Activated CD4-positive, alpha-beta T cell treated with anti-CD3 and anti-CD28 coated beads for 36 hours (primary cell): ENCODE results near the gene NCLN. TPM values are rescaled to one million over a fixed set of nuclear protein-coding genes. Genes with fewer than 3 reads are reported as not detected.

Experiments
- ATAC-seq: fragments of 200-7000 bp; cut with Tn5 transposase; one replicate; pipeline ENCODE4 v1.10.0; 2021; ENCODE audit warnings: mild to moderate bottlenecking, moderate library complexity
- CTCF ChIA-PET: fragments of 350-600 bp; sonication (Branson Sonifier 250); formaldehyde crosslinking; loops from one replicate; lab custom pipeline; 2021; ENCODE audit warnings: antibody characterized with exemption; lab: Charles Lee
- POLR2A ChIA-PET: fragments of 350-600 bp; sonication (Branson Sonifier 250); formaldehyde crosslinking; loops from one replicate; lab custom pipeline; 2021; ENCODE audit warnings: antibody characterized with exemption, inconsistent platforms; lab: Charles Lee
- DNase-seq: peaks from one replicate; pipeline ENCODE4 v3.0.0-alpha.2; 2020
- H3K27ac Mint-ChIP-seq: one replicate; pipeline ENCODE4 v1.8.0; 2021; ENCODE audit warnings: mixed read lengths
- H3K27me3 Mint-ChIP-seq: one replicate; pipeline ENCODE4 v1.8.0; 2021; ENCODE audit warnings: mixed read lengths
- H3K36me3 Mint-ChIP-seq: one replicate; pipeline ENCODE4 v1.8.0; 2021; ENCODE audit warnings: low read depth, mixed read lengths
- H3K4me1 Mint-ChIP-seq: one replicate; pipeline ENCODE4 v1.8.0; 2021; ENCODE audit warnings: mixed read lengths
- H3K4me3 Mint-ChIP-seq: one replicate; pipeline ENCODE4 v1.8.0; 2021; ENCODE audit warnings: mild to moderate bottlenecking, moderate library complexity, mixed read lengths
- H3K9me3 Mint-ChIP-seq: one replicate; pipeline ENCODE4 v1.8.0; 2021; ENCODE audit warnings: low read depth, mixed read lengths
- intact Hi-C, 2 experiments: fragments of 100-400 bp; cut with DNase I in 1 of 2; cut with micrococcal nuclease in 1 of 2; formaldehyde crosslinking; loops; one replicate each; pipeline versions ENCODE4 v1.14.2 to v1.15.1; 2022 to 2024; cut with DNase I, micrococcal nuclease
- total RNA-seq, 2 experiments: library from RNA; stranded (reverse); gene quantifications; one replicate each; pipeline ENCODE4 v1.2.3, GENCODE V29; 2021

The NCLN gene, protein sequence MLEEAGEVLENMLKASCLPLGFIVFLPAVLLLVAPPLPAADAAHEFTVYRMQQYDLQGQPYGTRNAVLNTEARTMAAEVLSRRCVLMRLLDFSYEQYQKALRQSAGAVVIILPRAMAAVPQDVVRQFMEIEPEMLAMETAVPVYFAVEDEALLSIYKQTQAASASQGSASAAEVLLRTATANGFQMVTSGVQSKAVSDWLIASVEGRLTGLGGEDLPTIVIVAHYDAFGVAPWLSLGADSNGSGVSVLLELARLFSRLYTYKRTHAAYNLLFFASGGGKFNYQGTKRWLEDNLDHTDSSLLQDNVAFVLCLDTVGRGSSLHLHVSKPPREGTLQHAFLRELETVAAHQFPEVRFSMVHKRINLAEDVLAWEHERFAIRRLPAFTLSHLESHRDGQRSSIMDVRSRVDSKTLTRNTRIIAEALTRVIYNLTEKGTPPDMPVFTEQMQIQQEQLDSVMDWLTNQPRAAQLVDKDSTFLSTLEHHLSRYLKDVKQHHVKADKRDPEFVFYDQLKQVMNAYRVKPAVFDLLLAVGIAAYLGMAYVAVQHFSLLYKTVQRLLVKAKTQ
- 10 to 100 TPM; 55.6 to 58.2 TPM for total RNA-seq

DNA sequence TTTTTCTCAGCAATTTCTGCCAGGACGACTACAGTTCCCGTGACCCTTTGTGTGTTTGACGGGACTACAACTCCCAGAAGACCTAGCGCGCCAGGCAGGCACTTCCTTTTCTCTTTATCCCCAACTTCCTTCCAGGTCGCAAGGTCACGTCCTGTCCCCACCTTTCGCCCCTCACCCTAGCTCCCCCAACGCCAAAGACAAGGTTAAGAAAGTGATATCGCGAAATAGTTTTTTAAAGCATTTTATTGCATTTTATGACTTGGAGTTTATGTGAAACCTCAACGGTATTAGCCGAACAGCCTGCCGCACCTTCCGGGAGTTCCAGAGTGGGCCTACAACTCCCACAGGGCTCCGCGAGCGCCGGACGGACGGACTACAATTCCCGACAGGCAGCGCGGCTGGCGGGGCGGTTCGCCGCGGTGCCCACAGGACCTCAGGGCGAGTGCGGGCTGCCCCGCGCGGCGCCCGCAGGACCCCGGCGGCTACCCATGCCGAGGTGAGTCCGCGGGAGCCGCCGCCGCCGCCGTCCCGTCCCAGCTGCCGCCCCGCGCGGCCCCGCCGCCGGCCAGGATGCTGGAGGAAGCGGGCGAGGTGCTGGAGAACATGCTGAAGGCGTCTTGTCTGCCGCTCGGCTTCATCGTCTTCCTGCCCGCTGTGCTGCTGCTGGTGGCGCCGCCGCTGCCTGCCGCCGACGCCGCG lies at the start of gene NCLN:
Gene NCLN (plus strand): TSS at position 470 of the 699 bp plus-strand sequence. CDS start 101 bp downstream, at position 571.
- Mint-ChIP-seq H3K27ac (peak within 1 kb of the TSS; percentile 94), H3K9me3 (no peaks in the 10 kb centered on the region), H3K4me3 (peak within 1 kb of the TSS; percentile 83), H3K27me3 (no peaks in the 10 kb centered on the region), H3K36me3 (peaks cover 34% of the 10 kb centered on the region), H3K4me1 (peaks cover 55% of the 10 kb centered on the region)
- peak; percentile 86 for ATAC-seq
- ChIA-PET POLR2A (no interaction called here), CTCF (interaction anchor here (0.6 to 0.7 kb wide), 2 partner anchors 234 to 462 kb away, joined by 3 read pairs; no protein-coding TSS in a partner anchor)
- peak; percentile 97 for DNase-seq
- intact Hi-C loops, result loop anchor here (1.0 to 5.0 kb wide), 26 partner anchors 25 to 1142 kb away; partner anchors contain the start of genes EEF2 (in 1 of the 2), FZR1 (in 1 of the 2), GNA11 (in 1 of the 2) and HMG20B (in 1 of the 2)

DNA sequence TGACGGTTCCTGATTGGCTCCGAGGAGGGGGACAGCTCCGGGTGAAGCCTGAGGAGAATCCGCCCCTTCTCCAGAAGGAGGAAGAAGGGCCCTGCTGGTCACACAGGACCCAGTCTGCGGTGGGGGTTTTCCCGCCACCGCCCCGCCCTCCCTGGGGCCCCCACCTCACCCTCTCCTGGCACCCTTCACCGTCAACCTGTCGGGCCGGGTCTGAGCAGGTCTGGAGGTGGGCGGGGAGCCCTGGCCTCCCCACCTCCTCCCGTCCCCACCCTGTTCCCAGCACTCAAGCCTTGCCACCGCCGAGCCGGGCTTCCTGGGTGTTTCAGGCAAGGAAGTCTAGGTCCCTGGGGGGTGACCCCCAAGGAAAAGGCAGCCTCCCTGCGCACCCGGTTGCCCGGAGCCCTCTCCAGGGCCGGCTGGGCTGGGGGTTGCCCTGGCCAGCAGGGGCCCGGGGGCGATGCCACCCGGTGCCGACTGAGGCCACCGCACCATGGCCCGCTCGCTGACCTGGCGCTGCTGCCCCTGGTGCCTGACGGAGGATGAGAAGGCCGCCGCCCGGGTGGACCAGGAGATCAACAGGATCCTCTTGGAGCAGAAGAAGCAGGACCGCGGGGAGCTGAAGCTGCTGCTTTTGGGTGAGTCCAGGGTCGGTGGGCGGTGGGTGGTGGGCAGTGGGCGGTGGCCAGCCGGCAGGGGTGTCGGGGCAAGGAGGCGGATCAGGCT lies 49.6 kb upstream of the NCLN start, which contains the start of gene GNA15:
Gene GNA15 (plus strand): TSS at position 73 of the 723 bp plus-strand sequence. CDS start 418 bp downstream, at position 491.
- H3K27ac Mint-ChIP-seq, result peak within 1 kb of the TSS; percentile 72
- ChIA-PET CTCF (interaction anchor here (0.9 to 1.5 kb wide), 2 partner anchors 9 to 174 kb away, joined by 3 to 5 read pairs; no protein-coding TSS in a partner anchor), POLR2A (no interaction called here)
- peaks cover 3% of the 10 kb centered on the region for H3K27me3 Mint-ChIP-seq
- DNase-seq (peak; percentile 73), ATAC-seq (peak; percentile 34)
- H3K4me1 Mint-ChIP-seq, result peaks cover 46% of the 10 kb centered on the region
- H3K4me3 Mint-ChIP-seq, result peak within 1 kb of the TSS; percentile 79
- H3K36me3 Mint-ChIP-seq, result peaks cover 17% of the 10 kb centered on the region
- peaks cover 4% of the 10 kb centered on the region for H3K9me3 Mint-ChIP-seq
- intact Hi-C loops, result no loop called here

DNA sequence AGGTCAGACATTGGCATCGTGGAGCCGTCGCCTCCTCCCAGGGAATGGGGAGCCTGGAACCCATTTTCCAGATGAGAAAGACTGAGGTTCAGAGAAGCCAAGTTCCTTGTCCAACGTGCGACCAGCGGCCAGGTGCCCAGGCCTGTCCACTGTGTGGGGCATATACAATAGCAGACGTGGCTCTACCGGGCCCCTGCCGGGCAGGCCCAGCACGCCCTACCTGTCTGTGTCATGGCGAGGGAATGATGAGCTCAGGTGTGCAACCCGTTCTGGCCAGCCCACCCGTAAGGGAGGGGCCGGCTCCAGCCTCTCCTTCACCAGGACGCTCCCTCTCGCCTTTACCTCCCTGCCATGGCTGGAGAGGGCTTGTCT lies 49.1 kb upstream of the NCLN start:
- Mint-ChIP-seq H3K4me3 (peak overlapping the region; percentile 79), H3K27me3 (peaks cover 3% of the 10 kb centered on the region), H3K4me1 (peaks cover 47% of the 10 kb centered on the region), H3K9me3 (peaks cover 4% of the 10 kb centered on the region), H3K27ac (peak overlapping the region; percentile 72), H3K36me3 (peaks cover 17% of the 10 kb centered on the region)
- POLR2A ChIA-PET, result no interaction called here
- ATAC-seq, result no peak
- DNase-seq, result no peak
- intact Hi-C loops, result no loop called here
- CTCF ChIA-PET, result interaction anchor here (0.7 to 2.5 kb wide), 4 partner anchors 8 to 174 kb away, joined by 3 to 12 read pairs (median 6); no protein-coding TSS in a partner anchor

DNA sequence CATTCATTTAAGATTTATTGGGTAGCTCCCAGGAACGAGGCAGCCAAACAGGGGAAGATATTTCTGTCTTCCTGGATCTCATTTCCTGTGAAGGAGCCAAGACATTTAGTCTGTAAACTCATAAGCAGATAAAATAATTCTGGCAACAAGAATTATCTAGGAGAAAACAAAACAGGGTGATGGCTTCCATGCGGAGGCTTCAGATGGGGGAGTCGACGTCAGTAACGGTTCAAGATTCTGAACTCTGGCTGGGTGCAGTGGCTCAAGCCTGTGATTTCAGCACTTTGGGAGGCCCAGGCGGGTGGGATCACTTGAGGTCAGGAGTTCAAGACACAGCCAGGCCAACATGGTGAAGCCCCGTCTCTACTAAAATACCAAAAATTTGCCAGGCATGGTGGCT lies 48.6 kb upstream of the NCLN start:
- Mint-ChIP-seq H3K4me1 (peaks cover 51% of the 10 kb centered on the region), H3K36me3 (peaks cover 17% of the 10 kb centered on the region), H3K4me3 (peak overlapping the region; percentile 79), H3K27ac (peak overlapping the region; percentile 72), H3K9me3 (peaks cover 4% of the 10 kb centered on the region), H3K27me3 (peaks cover 3% of the 10 kb centered on the region)
- CTCF ChIA-PET, result interaction anchor here (0.7 to 2.5 kb wide), 4 partner anchors 8 to 175 kb away, joined by 3 to 12 read pairs (median 6); no protein-coding TSS in a partner anchor
- ATAC-seq (no peak), DNase-seq (no peak)
- intact Hi-C loops, result no loop called here
- POLR2A ChIA-PET, result no interaction called here

DNA sequence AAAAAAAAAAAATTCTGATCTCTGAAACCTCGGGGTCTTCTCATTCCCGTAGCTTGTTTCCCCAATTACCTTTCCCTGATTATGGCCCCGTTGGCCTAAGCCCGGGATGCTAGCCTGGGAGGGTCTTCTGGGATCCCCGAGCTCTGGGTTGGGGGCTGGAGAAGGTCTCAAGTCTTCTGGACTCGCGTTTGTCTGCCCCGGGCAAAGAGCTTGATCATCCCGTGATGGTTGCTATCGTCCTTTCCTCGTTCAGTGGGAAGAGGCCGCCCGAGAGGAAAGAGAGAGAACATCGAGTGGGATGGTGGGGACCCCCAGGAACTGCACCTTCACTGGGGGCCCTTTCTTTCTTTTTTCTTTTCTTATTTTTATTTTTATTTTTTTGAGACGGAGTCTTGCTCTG lies 47.5 kb upstream of the NCLN start:
- peaks cover 4% of the 10 kb centered on the region for H3K9me3 Mint-ChIP-seq
- ChIA-PET CTCF (interaction anchor here (0.7 to 2.5 kb wide), 3 partner anchors 10 to 102 kb away, joined by 3 to 12 read pairs (median 7); no protein-coding TSS in a partner anchor), POLR2A (no interaction called here)
- DNase-seq (no peak), ATAC-seq (no peak)
- H3K36me3 Mint-ChIP-seq, result peaks cover 20% of the 10 kb centered on the region
- peaks cover 50% of the 10 kb centered on the region for H3K4me1 Mint-ChIP-seq
- H3K27ac Mint-ChIP-seq, result no peak overlapping the region
- intact Hi-C loops, result no loop called here
- H3K4me3 Mint-ChIP-seq, result no peak overlapping the region
- peaks cover 3% of the 10 kb centered on the region for H3K27me3 Mint-ChIP-seq

DNA sequence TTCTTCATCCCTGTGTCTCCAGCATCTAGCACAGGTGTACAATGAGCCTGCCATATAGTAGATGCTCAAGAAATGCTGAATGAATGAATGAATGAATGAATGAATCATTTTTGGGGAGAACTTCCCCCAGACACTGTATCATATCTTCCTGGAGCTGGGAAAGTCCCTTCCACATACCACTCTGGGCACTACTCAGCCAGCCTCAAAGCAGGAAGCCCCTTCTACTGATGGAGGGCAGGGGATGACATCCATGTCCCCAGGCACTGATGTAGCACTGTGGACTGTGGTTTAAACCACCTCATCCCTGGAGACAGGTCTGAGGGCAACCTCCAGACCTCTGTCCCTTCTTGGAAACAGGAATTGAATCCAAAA lies 45.1 kb upstream of the NCLN start:
- CTCF ChIA-PET, result interaction anchor here (0.7 to 4.5 kb wide), 6 partner anchors 11 to 190 kb away, joined by 3 to 32 read pairs (median 4); no protein-coding TSS in a partner anchor
- POLR2A ChIA-PET, result no interaction called here
- Mint-ChIP-seq H3K4me1 (peaks cover 35% of the 10 kb centered on the region), H3K4me3 (no peak overlapping the region), H3K27me3 (peaks cover 3% of the 10 kb centered on the region), H3K36me3 (peaks cover 23% of the 10 kb centered on the region), H3K27ac (peak overlapping the region; percentile 1), H3K9me3 (peaks cover 4% of the 10 kb centered on the region)
- intact Hi-C loops, result loop anchor here in 1 of 2 experiments (5.0 kb wide), 1 partner anchor 42 kb away; no protein-coding TSS in a partner anchor
- ATAC-seq, result no peak
- no peak for DNase-seq

DNA sequence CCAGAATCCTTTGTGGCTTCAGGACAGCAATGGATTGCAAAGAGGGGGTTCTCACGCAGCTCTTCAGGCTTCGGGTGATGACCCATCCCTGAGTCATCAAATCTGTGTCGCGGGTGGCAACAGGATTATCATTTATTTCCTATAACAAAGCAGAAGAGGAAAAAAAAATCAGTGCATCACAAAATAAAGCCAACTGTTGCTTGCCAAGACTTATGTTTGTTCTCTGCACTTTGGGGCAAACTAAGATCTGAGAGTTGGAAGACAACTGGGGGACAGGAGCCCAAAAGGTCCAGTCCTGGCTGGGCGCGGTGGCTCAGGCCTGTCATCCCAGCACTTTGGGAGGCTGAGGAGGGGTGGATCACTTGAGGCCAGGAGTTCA lies 43.4 kb upstream of the NCLN start:
- ChIA-PET CTCF (interaction anchor here (1.0 to 4.5 kb wide), 7 partner anchors 10 to 230 kb away, joined by 3 to 32 read pairs (median 4); no protein-coding TSS in a partner anchor), POLR2A (interaction anchor here (0.6 to 0.7 kb wide), 2 partner anchors 9 to 865 kb away, joined by 3 to 5 read pairs; no protein-coding TSS in a partner anchor)
- peak; percentile 81 for DNase-seq
- peak overlapping the region; percentile 49 for H3K4me3 Mint-ChIP-seq
- peak overlapping the region; percentile 78 for H3K27ac Mint-ChIP-seq
- no peaks in the 10 kb centered on the region for H3K27me3 Mint-ChIP-seq
- H3K9me3 Mint-ChIP-seq, result peaks cover 4% of the 10 kb centered on the region
- H3K4me1 Mint-ChIP-seq, result peaks cover 33% of the 10 kb centered on the region
- peak; percentile 78 for ATAC-seq
- H3K36me3 Mint-ChIP-seq, result peaks cover 17% of the 10 kb centered on the region
- intact Hi-C loops, result loop anchor here (1.0 to 5.0 kb wide), 4 partner anchors 9 to 40 kb away; partner anchors contain the start of gene S1PR4 (in 1 of the 2)

DNA sequence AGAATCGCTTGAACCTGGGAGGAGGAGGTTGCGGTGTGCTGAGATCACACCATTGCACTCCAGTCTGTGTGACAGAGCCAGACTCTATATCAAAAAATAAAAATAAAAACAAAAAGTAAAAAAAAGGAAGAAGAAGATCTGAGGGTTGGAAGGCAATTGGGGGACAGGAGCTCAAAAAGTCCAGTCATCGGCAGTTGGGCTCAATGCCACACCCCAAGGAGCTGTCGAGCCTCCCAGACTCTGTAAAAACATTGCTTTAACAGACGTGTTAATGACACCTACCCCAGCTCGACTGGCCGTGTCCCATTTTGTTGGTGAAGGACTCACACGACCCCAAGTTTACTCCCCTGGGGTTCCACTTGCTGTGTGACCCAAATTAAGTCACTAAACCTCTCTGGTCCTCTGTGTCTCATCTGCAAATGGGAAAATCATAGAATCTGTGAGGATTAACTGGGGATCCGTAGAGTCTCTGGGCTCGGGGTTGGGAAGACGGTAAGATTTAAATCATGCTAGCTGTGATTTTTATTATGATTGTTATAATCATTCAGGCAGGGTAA lies 42.9 kb upstream of the NCLN start:
- POLR2A ChIA-PET, result interaction anchor here (0.7 kb wide), 1 partner anchor 26 kb away, joined by 3 read pairs; no protein-coding TSS in a partner anchor
- Mint-ChIP-seq H3K27me3 (no peaks in the 10 kb centered on the region), H3K4me1 (peaks cover 33% of the 10 kb centered on the region), H3K36me3 (peaks cover 13% of the 10 kb centered on the region), H3K9me3 (peaks cover 4% of the 10 kb centered on the region), H3K27ac (peak overlapping the region; percentile 78), H3K4me3 (no peak overlapping the region)
- ATAC-seq (no peak), DNase-seq (no peak)
- intact Hi-C loops, result loop anchor here (1.0 to 5.0 kb wide), 4 partner anchors 10 to 39 kb away; partner anchors contain the start of gene S1PR4 (in 1 of the 2)
- CTCF ChIA-PET, result interaction anchor here (0.6 to 4.5 kb wide), 7 partner anchors 9 to 230 kb away, joined by 3 to 32 read pairs (median 4); no protein-coding TSS in a partner anchor

DNA sequence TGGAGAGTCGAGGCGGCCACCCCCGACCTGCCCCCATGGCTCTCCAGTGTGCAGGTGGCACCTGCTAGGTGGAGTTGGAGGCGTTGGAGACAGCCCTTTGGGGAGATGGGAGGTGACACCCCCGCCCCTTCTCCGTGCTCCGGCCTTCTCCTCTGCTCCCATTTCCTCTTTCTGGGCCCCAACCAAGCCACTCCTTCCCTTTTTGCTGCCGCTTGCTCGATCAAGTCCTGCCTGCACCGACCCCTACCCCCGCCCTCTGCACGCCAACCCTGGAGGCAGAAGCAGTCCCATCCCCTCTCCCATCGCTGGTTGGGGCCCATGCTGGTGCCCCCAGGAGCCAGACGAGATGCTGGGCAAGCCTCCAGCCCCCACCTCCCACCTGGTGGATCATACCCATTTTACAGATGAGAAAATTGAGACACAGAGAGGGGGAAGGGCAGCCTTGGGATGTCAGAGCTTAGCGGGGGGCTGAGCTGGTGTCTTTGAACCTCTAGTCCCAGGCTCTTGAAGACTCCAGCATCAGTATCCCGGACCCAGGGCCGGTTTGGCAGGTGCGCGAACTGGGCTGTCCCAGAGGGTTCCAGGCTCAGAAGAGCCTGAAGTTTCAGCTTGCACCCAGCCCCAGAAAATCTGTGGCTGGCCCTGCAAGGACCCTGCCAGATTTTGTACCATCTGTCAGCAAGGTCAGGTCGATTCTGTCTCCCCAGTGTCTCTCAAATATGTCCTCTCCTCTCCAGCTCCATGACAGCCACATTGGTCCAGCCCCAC lies 39.6 kb upstream of the NCLN start:
- H3K4me1 Mint-ChIP-seq, result peaks cover 24% of the 10 kb centered on the region
- ChIA-PET CTCF (interaction anchor here (0.6 to 1.6 kb wide), 7 partner anchors 12 to 944 kb away, joined by 3 to 6 read pairs (median 3); no protein-coding TSS in a partner anchor), POLR2A (no interaction called here)
- H3K27ac Mint-ChIP-seq, result no peak overlapping the region
- H3K9me3 Mint-ChIP-seq, result no peaks in the 10 kb centered on the region
- ATAC-seq (no peak), DNase-seq (no peak)
- no peak overlapping the region for H3K4me3 Mint-ChIP-seq
- intact Hi-C loops, result loop anchor here (1.0 kb wide), 1 partner anchor 17 kb away; no protein-coding TSS in a partner anchor
- peaks cover 16% of the 10 kb centered on the region for H3K36me3 Mint-ChIP-seq
- H3K27me3 Mint-ChIP-seq, result no peaks in the 10 kb centered on the region
